ENCODE measurements around the gene MIOS. TPM values are rescaled to one million over a fixed set of nuclear protein-coding genes. Genes with fewer than 3 reads are reported as not detected.

MIOS gene
- total and polyA plus RNA-seq, 3 experiments from 2014 or later = 18.8 to 38.7 (median 38.2) TPM

DNA sequence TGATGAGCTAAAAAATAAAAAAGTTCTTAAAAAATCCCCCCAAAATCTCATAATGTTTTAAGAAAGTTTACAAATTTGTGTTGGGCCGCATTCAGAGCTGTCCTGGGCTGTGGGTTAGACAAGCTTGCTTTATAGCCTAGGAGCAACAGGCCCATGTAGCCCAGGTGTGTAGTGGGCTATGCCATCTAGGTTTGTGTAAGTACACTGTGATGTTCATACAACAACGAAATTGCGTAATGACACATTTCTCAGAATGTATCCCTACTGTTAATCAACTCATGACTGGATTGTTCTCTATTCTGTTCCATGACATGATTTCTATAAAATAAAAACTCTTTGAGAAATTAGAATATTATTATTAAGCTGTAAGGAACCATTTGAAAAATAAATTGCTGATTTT lies 13.0 kb downstream of the MIOS start:
- H3K27ac ChIP-seq (ENCODE audit: low read depth, low read length) = no peak overlapping the region
- Mint-ChIP-seq H3K9me3 (no peaks in the 10 kb centered on the region), H3K36me3 (peaks cover 4 to 22% (median 7%) of the 10 kb centered on the region in 3 donors), H3K4me3 (no peak overlapping the region), H3K27ac (no peak overlapping the region), H3K4me1 (peaks cover 0 to 9% (median 1%) of the 10 kb centered on the region in 3 donors), H3K27me3 (no peaks in the 10 kb centered on the region)
- no peaks in the 10 kb centered on the region for H3K27me3 ChIP-seq (ENCODE audit: insufficient read depth, low read length, poor library complexity, severe bottlenecking)
- H3K4me1 ChIP-seq (ENCODE audit: insufficient read depth, low read length) = no peaks in the 10 kb centered on the region
- H3K9me3 ChIP-seq (ENCODE audit: low read length) = no peaks in the 10 kb centered on the region
- ChIA-PET POLR2A (no interaction called here), CTCF (no interaction called here)
- H3K4me3 ChIP-seq (ENCODE audit: low read length) = no peak overlapping the region
- no peaks in the 10 kb centered on the region for H3K36me3 ChIP-seq (ENCODE audit: insufficient read depth, low read length)
- DNase-seq = no peak

DNA sequence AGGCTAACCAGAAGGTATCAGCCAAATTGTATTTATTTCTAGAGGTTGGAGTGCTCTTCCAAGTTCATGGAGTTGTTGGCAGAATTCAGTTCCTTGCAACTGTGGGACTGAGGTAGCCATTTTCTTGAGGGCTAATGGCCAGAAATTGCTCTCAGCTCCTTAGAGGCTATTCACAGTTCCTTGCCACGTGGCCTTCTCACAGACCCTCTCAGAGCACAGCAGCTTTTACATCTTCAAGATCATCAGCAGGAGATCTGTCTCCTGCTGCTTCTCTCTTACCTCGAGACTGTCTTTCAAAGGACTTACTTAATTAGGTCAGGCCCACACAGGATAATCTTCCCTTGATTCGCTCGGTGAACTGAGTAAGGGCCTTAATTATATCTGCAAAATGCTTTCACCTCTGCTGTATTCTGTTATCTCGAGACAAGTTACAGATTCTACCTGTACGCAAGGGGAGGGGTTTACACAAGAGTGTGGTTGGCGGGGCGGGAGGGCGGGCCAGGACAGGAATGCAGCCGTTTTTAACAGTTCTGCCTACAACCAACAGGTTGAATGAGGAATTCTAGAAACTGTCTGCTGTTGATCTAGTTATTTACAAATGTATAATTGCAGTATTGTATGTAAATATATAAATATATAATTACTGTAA lies 15.0 kb downstream of the MIOS start:
- H3K27ac Mint-ChIP-seq = no peak overlapping the region

DNA sequence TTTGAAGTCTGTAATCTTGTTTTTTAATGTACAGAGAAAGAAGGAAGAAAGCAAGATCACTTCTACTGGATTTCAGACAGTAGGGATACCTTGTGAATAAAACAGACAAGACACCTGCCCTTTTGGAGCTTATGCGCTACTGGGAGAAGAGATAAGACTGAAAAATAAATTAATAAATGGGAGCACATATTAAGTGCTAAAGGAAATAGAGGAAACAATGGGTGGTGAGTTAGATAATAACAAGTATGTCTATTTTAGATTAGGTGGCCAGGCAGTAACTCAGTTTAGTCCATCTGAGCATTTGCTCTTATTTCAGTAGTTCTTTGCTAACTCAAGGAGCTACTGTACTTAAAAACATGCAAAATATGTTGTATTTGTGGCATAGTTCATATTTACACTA lies 15.9 kb downstream of the MIOS start:
- no peaks in the 10 kb centered on the region for H3K36me3 ChIP-seq (ENCODE audit: insufficient read depth, low read length)
- no peaks in the 10 kb centered on the region for H3K27me3 Mint-ChIP-seq
- no peak overlapping the region for H3K4me3 ChIP-seq (ENCODE audit: low read length)
- H3K9me3 Mint-ChIP-seq = no peaks in the 10 kb centered on the region
- H3K27me3 ChIP-seq (ENCODE audit: insufficient read depth, low read length, poor library complexity, severe bottlenecking) = no peaks in the 10 kb centered on the region
- ChIA-PET POLR2A (no interaction called here), CTCF (no interaction called here)
- H3K36me3 Mint-ChIP-seq = peaks cover 3 to 23% (median 4%) of the 10 kb centered on the region in 3 donors
- H3K4me1 Mint-ChIP-seq = peaks cover 3 to 4% (median 3%) of the 10 kb centered on the region in 3 donors
- H3K9me3 ChIP-seq (ENCODE audit: low read length) = no peaks in the 10 kb centered on the region
- no peak overlapping the region for H3K27ac ChIP-seq (ENCODE audit: low read depth, low read length)
- H3K4me3 Mint-ChIP-seq = no peak overlapping the region
- no peaks in the 10 kb centered on the region for H3K4me1 ChIP-seq (ENCODE audit: insufficient read depth, low read length)
- DNase-seq = no peak
- no peak overlapping the region for H3K27ac Mint-ChIP-seq

More for the DNA sequence above, 15.0 kb downstream of the MIOS start:
- Mint-ChIP-seq H3K27me3 (no peaks in the 10 kb centered on the region), H3K4me1 (peaks cover 3 to 4% (median 3%) of the 10 kb centered on the region in 3 donors), H3K4me3 (no peak overlapping the region), H3K36me3 (peaks cover 3 to 23% (median 4%) of the 10 kb centered on the region in 3 donors), H3K9me3 (no peaks in the 10 kb centered on the region)
- H3K36me3 ChIP-seq (ENCODE audit: insufficient read depth, low read length) = no peaks in the 10 kb centered on the region
- ChIA-PET POLR2A (no interaction called here), CTCF (interaction anchor here (0.8 kb wide), 1 partner anchor 10 kb away, joined by 4 read pairs; no protein-coding TSS in a partner anchor)
- no peaks in the 10 kb centered on the region for H3K4me1 ChIP-seq (ENCODE audit: insufficient read depth, low read length)
- no peak for DNase-seq
- no peaks in the 10 kb centered on the region for H3K9me3 ChIP-seq (ENCODE audit: low read length)
- no peak overlapping the region for H3K4me3 ChIP-seq (ENCODE audit: low read length)
- no peaks in the 10 kb centered on the region for H3K27me3 ChIP-seq (ENCODE audit: insufficient read depth, low read length, poor library complexity, severe bottlenecking)
- no peak overlapping the region for H3K27ac ChIP-seq (ENCODE audit: low read depth, low read length)

GRCh38 chr7:7583731-7584130 lies 17.0 kb downstream of the MIOS start:
- Histone ChIP-seq H3K9me3 (ENCODE audit: low read length) (no peaks in the 10 kb centered on the region), H3K4me3 (ENCODE audit: low read length) (no peak overlapping the region), H3K27me3 (ENCODE audit: insufficient read depth, low read length, poor library complexity, severe bottlenecking) (no peaks in the 10 kb centered on the region), H3K4me1 (ENCODE audit: insufficient read depth, low read length) (no peaks in the 10 kb centered on the region), H3K36me3 (ENCODE audit: insufficient read depth, low read length) (no peaks in the 10 kb centered on the region), H3K27ac (ENCODE audit: low read depth, low read length) (no peak overlapping the region)
- Mint-ChIP-seq H3K4me1 (peaks cover 4 to 12% (median 8%) of the 10 kb centered on the region in 3 donors), H3K4me3 (no peak overlapping the region), H3K27ac (no peak overlapping the region), H3K36me3 (peaks cover 3 to 24% (median 4%) of the 10 kb centered on the region in 3 donors), H3K27me3 (no peaks in the 10 kb centered on the region), H3K9me3 (no peaks in the 10 kb centered on the region)
- DNase-seq = no peak
- CTCF ChIA-PET = no interaction called here
- POLR2A ChIA-PET = no interaction called here

GRCh38 chr7:7584653-7585052 lies 18.0 kb downstream of the MIOS start:
- ChIA-PET POLR2A (no interaction called here), CTCF (interaction anchor here (1.6 kb wide), 1 partner anchor 12 kb away, joined by 3 read pairs; no protein-coding TSS in a partner anchor)
- Histone ChIP-seq H3K27ac (ENCODE audit: low read depth, low read length) (no peak overlapping the region), H3K9me3 (ENCODE audit: low read length) (no peaks in the 10 kb centered on the region), H3K4me3 (ENCODE audit: low read length) (no peak overlapping the region), H3K4me1 (ENCODE audit: insufficient read depth, low read length) (no peaks in the 10 kb centered on the region), H3K27me3 (ENCODE audit: insufficient read depth, low read length, poor library complexity, severe bottlenecking) (no peaks in the 10 kb centered on the region), H3K36me3 (ENCODE audit: insufficient read depth, low read length) (no peaks in the 10 kb centered on the region)
- no peak for DNase-seq
- Mint-ChIP-seq H3K4me1 (peaks cover 4 to 16% (median 5%) of the 10 kb centered on the region in 3 donors), H3K27ac (no peak overlapping the region), H3K9me3 (no peaks in the 10 kb centered on the region), H3K36me3 (peaks cover under 1 to 23% (median under 1%) of the 10 kb centered on the region in 3 donors), H3K4me3 (no peak overlapping the region), H3K27me3 (no peaks in the 10 kb centered on the region)

- POLR2A ChIA-PET = no interaction called here
Measured at GRCh38 chr7:7585241-7585928, 18.7 kb downstream of the MIOS start.

GRCh38 chr7:7595451-7595850 lies 28.8 kb downstream of the MIOS start:
- peaks cover 19 to 58% (median 20%) of the 10 kb centered on the region in 3 donors for H3K36me3 Mint-ChIP-seq
- Histone ChIP-seq H3K36me3 (ENCODE audit: insufficient read depth, low read length) (peaks cover 13% of the 10 kb centered on the region), H3K9me3 (ENCODE audit: low read length) (no peaks in the 10 kb centered on the region), H3K27me3 (ENCODE audit: insufficient read depth, low read length, poor library complexity, severe bottlenecking) (no peaks in the 10 kb centered on the region), H3K4me3 (ENCODE audit: low read length) (no peak overlapping the region), H3K27ac (ENCODE audit: low read depth, low read length) (no peak overlapping the region), H3K4me1 (ENCODE audit: insufficient read depth, low read length) (no peaks in the 10 kb centered on the region)
- H3K4me3 Mint-ChIP-seq = no peak overlapping the region
- ChIA-PET POLR2A (no interaction called here), CTCF (interaction anchor here (0.9 to 1.6 kb wide), 8 partner anchors 10 to 701 kb away, joined by 3 to 7 read pairs (median 4); partner anchors contain the start of gene UMAD1)
- peaks cover 0 to 2% (median 0%) of the 10 kb centered on the region in 5 donors for H3K9me3 Mint-ChIP-seq
- H3K4me1 Mint-ChIP-seq = peaks cover 10 to 14% (median 10%) of the 10 kb centered on the region in 3 donors
- peak in 2 of 5 donors; percentile 10 to 21 for DNase-seq
- H3K27ac Mint-ChIP-seq = peak overlapping the region in 1 of 8 donors; percentile 22
- no peaks in the 10 kb centered on the region for H3K27me3 Mint-ChIP-seq

More at GRCh38 chr7:7585241-7585928, 18.7 kb downstream of the MIOS start:
- H3K4me1 Mint-ChIP-seq = peaks cover 8 to 21% (median 10%) of the 10 kb centered on the region in 3 donors
- H3K27me3 ChIP-seq (ENCODE audit: insufficient read depth, low read length, poor library complexity, severe bottlenecking) = no peaks in the 10 kb centered on the region
- peaks cover under 1 to 24% (median 4%) of the 10 kb centered on the region in 3 donors for H3K36me3 Mint-ChIP-seq
- H3K4me3 ChIP-seq (ENCODE audit: low read length) = no peak overlapping the region
- DNase-seq = no peak
- no peaks in the 10 kb centered on the region for H3K27me3 Mint-ChIP-seq
- no peaks in the 10 kb centered on the region for H3K9me3 Mint-ChIP-seq
- no peak overlapping the region for H3K4me3 Mint-ChIP-seq
- CTCF ChIA-PET = interaction anchor here (1.4 to 1.6 kb wide), 2 partner anchors 10 to 11 kb away, joined by 3 to 4 read pairs; no protein-coding TSS in a partner anchor
- no peak overlapping the region for H3K27ac ChIP-seq (ENCODE audit: low read depth, low read length)
- H3K36me3 ChIP-seq (ENCODE audit: insufficient read depth, low read length) = no peaks in the 10 kb centered on the region
- no peaks in the 10 kb centered on the region for H3K9me3 ChIP-seq (ENCODE audit: low read length)
- no peaks in the 10 kb centered on the region for H3K4me1 ChIP-seq (ENCODE audit: insufficient read depth, low read length)
- H3K27ac Mint-ChIP-seq = peak overlapping the region in 1 of 8 donors; percentile 40

- Histone ChIP-seq H3K36me3 (ENCODE audit: insufficient read depth, low read length) (peaks cover 8% of the 10 kb centered on the region), H3K27ac (ENCODE audit: low read depth, low read length) (no peak overlapping the region), H3K27me3 (ENCODE audit: insufficient read depth, low read length, poor library complexity, severe bottlenecking) (no peaks in the 10 kb centered on the region), H3K4me1 (ENCODE audit: insufficient read depth, low read length) (no peaks in the 10 kb centered on the region), H3K4me3 (ENCODE audit: low read length) (no peak overlapping the region), H3K9me3 (ENCODE audit: low read length) (no peaks in the 10 kb centered on the region)
- ChIA-PET POLR2A (no interaction called here), CTCF (interaction anchor here (1.0 to 1.6 kb wide), 5 partner anchors 11 to 700 kb away, joined by 3 to 7 read pairs (median 4); partner anchors contain the start of gene UMAD1)
- peaks cover 0 to 5% (median 2%) of the 10 kb centered on the region in 5 donors for H3K9me3 Mint-ChIP-seq
- DNase-seq = no peak
- peak overlapping the region in 1 of 7 donors; percentile 39 for H3K4me3 Mint-ChIP-seq
- peak overlapping the region in 1 of 8 donors; percentile 51 for H3K27ac Mint-ChIP-seq
- H3K27me3 Mint-ChIP-seq = no peaks in the 10 kb centered on the region
- H3K4me1 Mint-ChIP-seq = peaks cover 10 to 14% (median 10%) of the 10 kb centered on the region in 3 donors
- peaks cover 18 to 53% (median 22%) of the 10 kb centered on the region in 3 donors for H3K36me3 Mint-ChIP-seq
Measured at GRCh38 chr7:7596176-7596575, 29.5 kb downstream of the MIOS start.
